ENCODE measurements around the gene GNB3. TPM values are rescaled to one million over a fixed set of nuclear protein-coding genes. Genes with fewer than 3 reads are reported as not detected.

GNB3 gene
- polyA plus RNA-seq, 1 of the 3 experiments (the other 2 are of a cell fraction): 12.9 TPM

DNA sequence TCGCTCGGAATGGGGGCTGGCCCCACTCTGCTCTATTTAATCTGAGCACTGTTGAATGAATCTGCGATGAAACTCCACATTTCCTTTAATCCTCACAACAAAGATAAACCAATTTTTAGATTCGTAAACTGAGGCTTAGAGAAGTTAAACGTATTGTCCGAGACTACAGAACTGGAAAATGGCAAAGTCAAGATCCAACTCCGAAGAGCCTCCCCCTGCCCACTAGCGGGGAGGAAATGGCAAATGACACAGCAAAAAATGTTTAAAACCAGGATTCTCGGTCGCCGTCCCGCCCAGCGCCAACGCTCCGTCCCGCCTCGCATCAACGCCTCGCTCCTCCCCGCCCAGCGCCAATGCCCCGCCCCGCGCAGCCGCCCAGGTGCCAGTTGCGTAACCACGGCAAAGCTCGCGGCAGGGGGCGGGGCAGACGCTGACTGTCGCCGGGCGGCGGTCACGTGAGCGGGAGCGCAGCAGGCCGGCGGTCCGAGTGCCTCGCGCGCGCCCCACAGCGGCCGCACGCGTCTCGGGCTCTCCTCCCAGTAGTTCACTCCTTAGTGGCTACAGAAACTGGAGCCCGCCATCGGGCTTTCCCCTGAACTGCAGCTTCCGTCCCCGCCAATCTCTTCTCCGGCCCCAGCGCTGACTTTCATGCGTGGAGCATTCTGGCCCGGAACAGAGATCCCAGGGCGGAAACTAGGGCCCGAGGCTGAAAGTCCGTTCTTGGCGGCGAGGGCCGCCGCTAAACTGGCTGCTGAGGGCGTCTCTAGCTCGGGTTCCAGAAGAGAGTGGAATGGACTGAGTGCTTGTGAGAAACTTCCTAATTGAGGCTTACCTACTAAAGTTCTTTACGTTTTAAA is 50.3 kb downstream of the GNB3 start:
- Histone ChIP-seq H2AFZ (ENCODE audit: low read depth) (peak overlapping the region; percentile 98), H3K27me3 (ENCODE audit: insufficient read depth) (no peaks in the 10 kb centered on the region), H3K4me2 (peak overlapping the region; percentile 87), H3K4me3 (ENCODE audit: low read depth in 2 of 2, low read length in 1 of 2) (peak overlapping the region; percentile 44 to 63), H3K9ac (peak overlapping the region; percentile 78), H3K27ac (ENCODE audit: low read depth in 2 of 2, low read length in 1 of 2) (peak overlapping the region; percentile 89 to 96), H3K9me3 (no peaks in the 10 kb centered on the region), H3K9me2 (no peaks in the 10 kb centered on the region), H3K36me3 (replicated peaks in 1 of 2; ENCODE audit: control insufficient read depth in 1 of 2, insufficient read depth in 2 of 2, low read length in 1 of 2) (no peaks in the 10 kb centered on the region), H3K79me2 (ENCODE audit: insufficient read depth) (no peaks in the 10 kb centered on the region), H3F3A (replicated peaks; ENCODE audit: insufficient read depth) (peaks cover 16% of the 10 kb centered on the region), H4K20me1 (ENCODE audit: insufficient read depth) (no peaks in the 10 kb centered on the region), H3K4me1 (ENCODE audit: control insufficient read depth in 1 of 2, insufficient read depth in 2 of 2, low read depth in 1 of 2, low read length in 1 of 2) (peaks cover 6 to 9% of the 10 kb centered on the region in 2 experiments; a peak in 3 of 4 replicates)
- CTCF ChIA-PET: interaction anchor here (0.6 to 4.6 kb wide), 34 partner anchors 9 to 311 kb away, joined by 3 to 122 read pairs (median 4); partner anchors contain the start of genes ENO2, LRRC23, SPSB2 and TPI1
- peak; percentile 98 for DNase-seq
- WGBS (ENCODE audit: low lambda C conversion rate): 11% methylated on average over 26 of the region's 68 CpGs
- POLR2A ChIA-PET: interaction anchor here (0.7 to 1.7 kb wide), 16 partner anchors 9 to 202 kb away, joined by 3 to 24 read pairs (median 4); partner anchors contain the start of genes C12orf57, ENO2, LRRC23 and P3H3
- TF ChIP-seq SIN3A (IDR thresholded peaks at IDR 0.05; ENCODE audit: borderline replicate concordance, low read depth, low read length) (peak; percentile 77; the same call in 1 of the 2 replicates), EP300 (IDR thresholded peaks at IDR 0.05; ENCODE audit: borderline replicate concordance in 1 of 2, low read depth in 1 of 2, low read length in 1 of 2) (0 out of 4 replicates have a peak, but pooled peaks of 1 of the 2 experiments have one; percentile 16), NFIC (IDR thresholded peaks at IDR 0.05; ENCODE audit: borderline replicate concordance) (no peak), GATA2 (CRISPR knock-in tag; IDR thresholded peaks at IDR 0.05) (no peak), TAF1 (IDR thresholded peaks at IDR 0.05; ENCODE audit: borderline replicate concordance, low read depth, low read length) (peak; percentile 98), YY1 (IDR thresholded peaks at IDR 0.05; ENCODE audit: low read depth) (no peak), RCOR1 (IDR thresholded peaks at IDR 0.05; ENCODE audit: low read length) (no peak), CHD2 (IDR thresholded peaks at IDR 0.05; ENCODE audit: low read length, partially characterized antibody) (peak; percentile 64), GABPA (IDR thresholded peaks at IDR 0.05; ENCODE audit: low read depth) (no peak), POLR2AphosphoS5 (IDR thresholded peaks at IDR 0.05; ENCODE audit: low read depth, low read length) (peak; percentile 89), TCF12 (IDR thresholded peaks at IDR 0.05) (no peak), SMC3 (IDR thresholded peaks at IDR 0.05; ENCODE audit: low read depth, low read length) (peak; percentile 62), MXI1 (IDR thresholded peaks at IDR 0.05; ENCODE audit: low read depth, low read length) (peak; percentile 83), MEF2A (IDR thresholded peaks at IDR 0.05; ENCODE audit: borderline replicate concordance, low read depth) (no peak)
- TF ChIP-seq, protein P1, sequence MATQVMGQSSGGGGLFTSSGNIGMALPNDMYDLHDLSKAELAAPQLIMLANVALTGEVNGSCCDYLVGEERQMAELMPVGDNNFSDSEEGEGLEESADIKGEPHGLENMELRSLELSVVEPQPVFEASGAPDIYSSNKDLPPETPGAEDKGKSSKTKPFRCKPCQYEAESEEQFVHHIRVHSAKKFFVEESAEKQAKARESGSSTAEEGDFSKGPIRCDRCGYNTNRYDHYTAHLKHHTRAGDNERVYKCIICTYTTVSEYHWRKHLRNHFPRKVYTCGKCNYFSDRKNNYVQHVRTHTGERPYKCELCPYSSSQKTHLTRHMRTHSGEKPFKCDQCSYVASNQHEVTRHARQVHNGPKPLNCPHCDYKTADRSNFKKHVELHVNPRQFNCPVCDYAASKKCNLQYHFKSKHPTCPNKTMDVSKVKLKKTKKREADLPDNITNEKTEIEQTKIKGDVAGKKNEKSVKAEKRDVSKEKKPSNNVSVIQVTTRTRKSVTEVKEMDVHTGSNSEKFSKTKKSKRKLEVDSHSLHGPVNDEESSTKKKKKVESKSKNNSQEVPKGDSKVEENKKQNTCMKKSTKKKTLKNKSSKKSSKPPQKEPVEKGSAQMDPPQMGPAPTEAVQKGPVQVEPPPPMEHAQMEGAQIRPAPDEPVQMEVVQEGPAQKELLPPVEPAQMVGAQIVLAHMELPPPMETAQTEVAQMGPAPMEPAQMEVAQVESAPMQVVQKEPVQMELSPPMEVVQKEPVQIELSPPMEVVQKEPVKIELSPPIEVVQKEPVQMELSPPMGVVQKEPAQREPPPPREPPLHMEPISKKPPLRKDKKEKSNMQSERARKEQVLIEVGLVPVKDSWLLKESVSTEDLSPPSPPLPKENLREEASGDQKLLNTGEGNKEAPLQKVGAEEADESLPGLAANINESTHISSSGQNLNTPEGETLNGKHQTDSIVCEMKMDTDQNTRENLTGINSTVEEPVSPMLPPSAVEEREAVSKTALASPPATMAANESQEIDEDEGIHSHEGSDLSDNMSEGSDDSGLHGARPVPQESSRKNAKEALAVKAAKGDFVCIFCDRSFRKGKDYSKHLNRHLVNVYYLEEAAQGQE (IDR thresholded peaks at IDR 0.05; ENCODE audit: low read depth, low read length): no peak; the same call in 1 of the 2 replicates
- TF ChIP-seq, protein P2, sequence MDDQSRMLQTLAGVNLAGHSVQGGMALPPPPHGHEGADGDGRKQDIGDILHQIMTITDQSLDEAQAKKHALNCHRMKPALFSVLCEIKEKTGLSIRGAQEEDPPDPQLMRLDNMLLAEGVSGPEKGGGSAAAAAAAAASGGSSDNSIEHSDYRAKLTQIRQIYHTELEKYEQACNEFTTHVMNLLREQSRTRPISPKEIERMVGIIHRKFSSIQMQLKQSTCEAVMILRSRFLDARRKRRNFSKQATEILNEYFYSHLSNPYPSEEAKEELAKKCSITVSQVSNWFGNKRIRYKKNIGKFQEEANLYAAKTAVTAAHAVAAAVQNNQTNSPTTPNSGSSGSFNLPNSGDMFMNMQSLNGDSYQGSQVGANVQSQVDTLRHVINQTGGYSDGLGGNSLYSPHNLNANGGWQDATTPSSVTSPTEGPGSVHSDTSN (IDR thresholded peaks at IDR 0.05): no peak
- TF ChIP-seq, protein P3, sequence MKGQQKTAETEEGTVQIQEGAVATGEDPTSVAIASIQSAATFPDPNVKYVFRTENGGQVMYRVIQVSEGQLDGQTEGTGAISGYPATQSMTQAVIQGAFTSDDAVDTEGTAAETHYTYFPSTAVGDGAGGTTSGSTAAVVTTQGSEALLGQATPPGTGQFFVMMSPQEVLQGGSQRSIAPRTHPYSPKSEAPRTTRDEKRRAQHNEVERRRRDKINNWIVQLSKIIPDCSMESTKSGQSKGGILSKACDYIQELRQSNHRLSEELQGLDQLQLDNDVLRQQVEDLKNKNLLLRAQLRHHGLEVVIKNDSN (IDR thresholded peaks at IDR 0.05; ENCODE audit: borderline replicate concordance, low read depth): peak; percentile 97
- TF ChIP-seq, protein P4, sequence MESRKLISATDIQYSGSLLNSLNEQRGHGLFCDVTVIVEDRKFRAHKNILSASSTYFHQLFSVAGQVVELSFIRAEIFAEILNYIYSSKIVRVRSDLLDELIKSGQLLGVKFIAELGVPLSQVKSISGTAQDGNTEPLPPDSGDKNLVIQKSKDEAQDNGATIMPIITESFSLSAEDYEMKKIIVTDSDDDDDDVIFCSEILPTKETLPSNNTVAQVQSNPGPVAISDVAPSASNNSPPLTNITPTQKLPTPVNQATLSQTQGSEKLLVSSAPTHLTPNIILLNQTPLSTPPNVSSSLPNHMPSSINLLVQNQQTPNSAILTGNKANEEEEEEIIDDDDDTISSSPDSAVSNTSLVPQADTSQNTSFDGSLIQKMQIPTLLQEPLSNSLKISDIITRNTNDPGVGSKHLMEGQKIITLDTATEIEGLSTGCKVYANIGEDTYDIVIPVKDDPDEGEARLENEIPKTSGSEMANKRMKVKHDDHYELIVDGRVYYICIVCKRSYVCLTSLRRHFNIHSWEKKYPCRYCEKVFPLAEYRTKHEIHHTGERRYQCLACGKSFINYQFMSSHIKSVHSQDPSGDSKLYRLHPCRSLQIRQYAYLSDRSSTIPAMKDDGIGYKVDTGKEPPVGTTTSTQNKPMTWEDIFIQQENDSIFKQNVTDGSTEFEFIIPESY (IDR thresholded peaks at IDR 0.05; ENCODE audit: borderline replicate concordance, low read depth): no peak
- TF ChIP-seq, protein P5, sequence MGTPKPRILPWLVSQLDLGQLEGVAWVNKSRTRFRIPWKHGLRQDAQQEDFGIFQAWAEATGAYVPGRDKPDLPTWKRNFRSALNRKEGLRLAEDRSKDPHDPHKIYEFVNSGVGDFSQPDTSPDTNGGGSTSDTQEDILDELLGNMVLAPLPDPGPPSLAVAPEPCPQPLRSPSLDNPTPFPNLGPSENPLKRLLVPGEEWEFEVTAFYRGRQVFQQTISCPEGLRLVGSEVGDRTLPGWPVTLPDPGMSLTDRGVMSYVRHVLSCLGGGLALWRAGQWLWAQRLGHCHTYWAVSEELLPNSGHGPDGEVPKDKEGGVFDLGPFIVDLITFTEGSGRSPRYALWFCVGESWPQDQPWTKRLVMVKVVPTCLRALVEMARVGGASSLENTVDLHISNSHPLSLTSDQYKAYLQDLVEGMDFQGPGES (IDR thresholded peaks at IDR 0.05; ENCODE audit: low read depth, low read length): no peak
- TF ChIP-seq, protein P6, sequence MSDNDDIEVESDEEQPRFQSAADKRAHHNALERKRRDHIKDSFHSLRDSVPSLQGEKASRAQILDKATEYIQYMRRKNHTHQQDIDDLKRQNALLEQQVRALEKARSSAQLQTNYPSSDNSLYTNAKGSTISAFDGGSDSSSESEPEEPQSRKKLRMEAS (IDR thresholded peaks at IDR 0.05; ENCODE audit: low read depth): no peak; the same call in 1 of the 2 replicates
- TF ChIP-seq, protein P7, sequence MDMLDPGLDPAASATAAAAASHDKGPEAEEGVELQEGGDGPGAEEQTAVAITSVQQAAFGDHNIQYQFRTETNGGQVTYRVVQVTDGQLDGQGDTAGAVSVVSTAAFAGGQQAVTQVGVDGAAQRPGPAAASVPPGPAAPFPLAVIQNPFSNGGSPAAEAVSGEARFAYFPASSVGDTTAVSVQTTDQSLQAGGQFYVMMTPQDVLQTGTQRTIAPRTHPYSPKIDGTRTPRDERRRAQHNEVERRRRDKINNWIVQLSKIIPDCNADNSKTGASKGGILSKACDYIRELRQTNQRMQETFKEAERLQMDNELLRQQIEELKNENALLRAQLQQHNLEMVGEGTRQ (IDR thresholded peaks at IDR 0.05; ENCODE audit: borderline replicate concordance, low read depth, low read length): peak; percentile 86

Measured in SK-N-SH (cell line).